Upper lobe of left lung (tissue), 6 donors: ENCODE data around the gene ZNF593. TPM values are rescaled to one million over a fixed set of nuclear protein-coding genes. Genes with fewer than 3 reads are reported as not detected.
A peak's percentile ranks its signal among the peaks of the same experiment; 100 is the strongest.

Source experiments
- ATAC-seq, 2 donors: fragments of 200-7000 bp; cut with Tn5 transposase; one replicate each; pipeline ENCODE4 v1.9.1; 2022; ENCODE audit warnings: mild to moderate bottlenecking in 2 of 2, moderate library complexity in 2 of 2; ENCODE audit not compliant: low FRiP score in 2 of 2
- DNase-seq, 2 donors: peaks; one replicate each; pipeline ENCODE4 v3.0.0-alpha.2; 2019 to 2020
- H3K27ac ChIP-seq, 4 donors: fragments of 200-600 bp; sonication (generic); one replicate each; pipeline ENCODE4 v1.5.1; 2016 to 2019
- H3K27me3 ChIP-seq, 4 donors: fragments of 200-600 bp; sonication (generic); one replicate each; pipeline ENCODE4 v1.5.1; 2017 to 2019
- H3K36me3 ChIP-seq, 4 donors: fragments of 200-600 bp; sonication (generic); one replicate each; pipeline ENCODE4 v1.5.1; 2016 to 2019
- H3K4me1 ChIP-seq, 4 donors: fragments of 200-600 bp; sonication (generic); one replicate each; pipeline ENCODE4 v1.5.1; 2018 to 2019
- H3K4me3 ChIP-seq, 4 donors: fragments of 200-600 bp; sonication (generic); one replicate each; pipeline ENCODE4 v1.5.1; 2017 to 2019; ENCODE audit warnings: mild to moderate bottlenecking in 2 of 4, moderate library complexity in 1 of 4
- H3K9me3 ChIP-seq, 4 donors: fragments of 200-600 bp; sonication (generic); one replicate each; pipeline ENCODE4 v1.5.1; 2018 to 2019
- CTCF ChIP-seq, 6 experiments: fragments of 450-650 bp in 4 of 6; fragments of 200-600 bp in 2 of 6; sonication (generic) in 2 of 6; IDR thresholded peaks; one replicate each; pipeline ENCODE4 v1.5.1; 2016 to 2019; ENCODE audit warnings: antibody characterized with exemption in 6 of 6
- EP300 ChIP-seq, 4 donors: sonication (generic); formaldehyde crosslinking; IDR thresholded peaks; one replicate each; pipeline ENCODE4 v1.5.1; 2017; ENCODE audit warnings: antibody characterized with exemption in 4 of 4, control low read depth in 2 of 4
- POLR2A ChIP-seq, 4 donors: fragments of 450-650 bp; IDR thresholded peaks; one replicate each; pipeline ENCODE4 v1.5.1; 2016 to 2017; ENCODE audit warnings: antibody characterized with exemption in 4 of 4, mild to moderate bottlenecking in 2 of 4
- POLR2AphosphoS5 ChIP-seq, 2 donors: sonication (generic); formaldehyde crosslinking; IDR thresholded peaks; one replicate each; pipeline ENCODE4 v1.5.1; 2017; ENCODE audit warnings: antibody characterized with exemption in 2 of 2
- WGBS, 2 donors: methylation state at CpG; one replicate each; pipeline ENCODE4 v1.1.5; 2017 to 2018; 5-methylcytosine and 5-hydroxymethylcytosine counted together
- total RNA-seq, 6 donors: library from RNA; depleted of rRNA in 4 of 6; stranded (reverse); fragments of >200 nt in 4 of 6; gene quantifications; one replicate each; pipeline versions ENCODE4 v1.1.0 to v1.2.1, GENCODE V29; 2016 to 2021
- donor health status: DM: no; HTN: no; CAD: no; lungs with moderate emphysema.
- donor health status: DM: no; HTN: yes; CAD: no; lungs with severe emphysema.

The ZNF593 gene
- total RNA-seq, 6 donors from 2014 or later, result 9.8 to 46.5 (median 29.2) TPM

DNA sequence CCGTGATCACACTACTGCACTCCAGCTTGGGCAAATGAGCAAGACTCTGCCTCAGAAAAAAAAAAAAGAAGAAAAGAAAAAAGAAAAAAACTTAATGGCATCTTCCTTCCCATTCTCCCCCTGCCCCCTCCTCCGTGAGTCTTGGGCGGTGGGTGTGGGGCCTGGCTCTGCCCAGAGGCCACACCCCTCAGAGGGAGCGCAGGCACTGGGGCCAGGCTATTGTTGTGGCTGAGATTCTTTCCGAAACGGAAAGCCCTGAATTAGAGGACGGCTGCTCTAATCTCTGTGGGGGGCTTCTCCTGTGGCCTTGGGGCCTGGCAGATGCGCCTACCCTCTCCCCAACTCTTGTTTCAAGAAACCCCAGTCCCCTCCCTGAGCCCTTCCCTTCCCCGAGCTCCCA lies 15.0 kb upstream of the ZNF593 start:
- Histone ChIP-seq H3K36me3 (no peaks in the 10 kb centered on the region), H3K4me1 (peaks cover 13 to 20% (median 17%) of the 10 kb centered on the region in 4 donors), H3K27ac (peak overlapping the region; percentile 46 to 83 (median 56)), H3K4me3 (no peak overlapping the region), H3K9me3 (no peaks in the 10 kb centered on the region), H3K27me3 (no peaks in the 10 kb centered on the region)
- WGBS, 2 donors, result 60 to 61% methylated on average over 9 of the region's 9 CpGs
- DNase-seq, result no peak
- TF ChIP-seq CTCF (IDR thresholded peaks at IDR 0.05) (no peak), EP300 (IDR thresholded peaks at IDR 0.05) (no peak), POLR2A (IDR thresholded peaks at IDR 0.05) (no peak), POLR2AphosphoS5 (IDR thresholded peaks at IDR 0.05) (no peak)
- no peak for ATAC-seq

- Histone ChIP-seq H3K27ac (peak overlapping the region; percentile 48 to 83 (median 78)), H3K4me3 (peak overlapping the region in 3 of 4 donors; percentile 12 to 33 (median 13)), H3K4me1 (peaks cover 14 to 20% (median 17%) of the 10 kb centered on the region in 4 donors), H3K9me3 (no peaks in the 10 kb centered on the region), H3K36me3 (no peaks in the 10 kb centered on the region), H3K27me3 (no peaks in the 10 kb centered on the region)
- WGBS, 2 donors, result 62 to 65% methylated on average over 17 to 21 of the region's 21 CpGs
- peak in 1 of 2 donors; percentile 8 for ATAC-seq
- peak; percentile 26 to 89 for TF ChIP-seq POLR2AphosphoS5 (IDR thresholded peaks at IDR 0.05)
- TF ChIP-seq POLR2A (IDR thresholded peaks at IDR 0.05), result no peak
- TF ChIP-seq CTCF (IDR thresholded peaks at IDR 0.05), result no peak
- peak in 2 of 4 donors; percentile 62 to 89 for TF ChIP-seq EP300 (IDR thresholded peaks at IDR 0.05)
- DNase-seq, result no peak
Observed at GRCh38 chr1:26155370-26156284, 14.1 kb upstream of the ZNF593 start.

- H3K27me3 ChIP-seq, result peaks cover 0 to 3% (median 0%) of the 10 kb centered on the region in 4 donors
- H3K4me3 ChIP-seq, result peak overlapping the region in 3 of 4 donors; percentile 12 to 33 (median 13)
- peak in 1 of 2 donors; percentile 35 for DNase-seq
Observed at GRCh38 chr1:26156285-26157038, 13.2 kb upstream of the ZNF593 start.

DNA sequence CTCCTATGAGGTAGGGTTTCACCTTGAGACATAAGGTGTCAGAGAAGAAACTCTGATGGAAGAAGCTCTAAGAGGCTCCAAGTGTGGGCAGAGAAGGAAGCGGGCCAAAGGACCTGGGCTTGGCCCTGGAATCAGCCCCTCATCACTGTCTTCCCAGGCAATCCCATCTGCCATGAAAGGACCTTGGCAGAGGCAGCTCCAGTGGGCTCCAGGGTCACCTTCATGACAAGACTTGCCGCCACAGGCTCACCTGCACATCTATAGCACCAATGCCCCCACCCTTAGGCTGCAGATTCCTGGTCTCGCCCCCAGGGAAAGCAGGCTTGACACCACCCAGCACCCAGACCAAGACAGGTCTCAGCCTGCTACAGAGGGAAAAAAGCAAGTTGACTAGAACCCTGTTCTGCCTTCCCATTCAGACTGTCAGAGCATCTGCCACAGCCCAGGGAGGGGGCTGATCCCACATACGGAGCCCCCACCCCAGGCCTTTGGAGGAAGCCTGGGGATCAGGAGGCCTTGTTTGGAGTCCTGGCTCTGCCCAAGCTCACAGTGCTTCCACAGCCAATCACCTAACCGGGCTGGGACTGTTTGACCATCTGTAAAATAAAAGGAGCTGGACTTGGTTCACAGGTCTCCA lies 11.3 kb upstream of the ZNF593 start:
- peak overlapping the region in 3 of 4 donors; percentile 55 to 83 (median 81) for H3K27ac ChIP-seq

More at GRCh38 chr1:26156285-26157038, 13.2 kb upstream of the ZNF593 start:
- no peak for TF ChIP-seq POLR2A (IDR thresholded peaks at IDR 0.05)
- TF ChIP-seq POLR2AphosphoS5 (IDR thresholded peaks at IDR 0.05), result peak; percentile 9 to 41
- Histone ChIP-seq H3K9me3 (no peaks in the 10 kb centered on the region), H3K27ac (peak overlapping the region; percentile 46 to 83 (median 78)), H3K36me3 (no peaks in the 10 kb centered on the region), H3K4me1 (peaks cover 23 to 25% (median 24%) of the 10 kb centered on the region in 4 donors)
- no peak for ATAC-seq
- WGBS, 2 donors, result 32 to 40% methylated on average over 6 to 12 of the region's 12 CpGs

More for the DNA sequence above, 11.3 kb upstream of the ZNF593 start:
- DNase-seq, result no peak
- peaks cover 0 to 3% (median 0%) of the 10 kb centered on the region in 4 donors for H3K27me3 ChIP-seq
- TF ChIP-seq CTCF (IDR thresholded peaks at IDR 0.05) (no peak), EP300 (IDR thresholded peaks at IDR 0.05) (no peak), POLR2A (IDR thresholded peaks at IDR 0.05) (no peak), POLR2AphosphoS5 (IDR thresholded peaks at IDR 0.05) (no peak)
- no peak for ATAC-seq
- H3K9me3 ChIP-seq, result no peaks in the 10 kb centered on the region
- H3K4me3 ChIP-seq, result peak overlapping the region in 2 of 4 donors; percentile 45 to 62
- H3K36me3 ChIP-seq, result no peaks in the 10 kb centered on the region
- H3K4me1 ChIP-seq, result peaks cover 31 to 37% (median 35%) of the 10 kb centered on the region in 4 donors
- 62 to 87% methylated on average over 2 to 5 of the region's 5 CpGs for WGBS, 2 donors
